ENCODE data around the gene CCDC51.

GRCh38 chr3:48475188-48475587 lies 35.3 kb upstream of the CCDC51 start:
- no peak for TF ChIP-seq CTCF (IDR thresholded peaks at IDR 0.05)
- TF ChIP-seq POLR2AphosphoS5 (IDR thresholded peaks at IDR 0.05; ENCODE audit: insufficient read depth in 1 of 2, low read depth in 1 of 2): no peak
- no peak for TF ChIP-seq POLR2A (IDR thresholded peaks at IDR 0.05)
